ENCODE results near the gene USH2A.
"Not testable (repeated sequence)": the region's sequence is repeated elsewhere in the genome, so short reads cannot be mapped to it uniquely, and the experiment has no call there.

The USH2A gene

DNA sequence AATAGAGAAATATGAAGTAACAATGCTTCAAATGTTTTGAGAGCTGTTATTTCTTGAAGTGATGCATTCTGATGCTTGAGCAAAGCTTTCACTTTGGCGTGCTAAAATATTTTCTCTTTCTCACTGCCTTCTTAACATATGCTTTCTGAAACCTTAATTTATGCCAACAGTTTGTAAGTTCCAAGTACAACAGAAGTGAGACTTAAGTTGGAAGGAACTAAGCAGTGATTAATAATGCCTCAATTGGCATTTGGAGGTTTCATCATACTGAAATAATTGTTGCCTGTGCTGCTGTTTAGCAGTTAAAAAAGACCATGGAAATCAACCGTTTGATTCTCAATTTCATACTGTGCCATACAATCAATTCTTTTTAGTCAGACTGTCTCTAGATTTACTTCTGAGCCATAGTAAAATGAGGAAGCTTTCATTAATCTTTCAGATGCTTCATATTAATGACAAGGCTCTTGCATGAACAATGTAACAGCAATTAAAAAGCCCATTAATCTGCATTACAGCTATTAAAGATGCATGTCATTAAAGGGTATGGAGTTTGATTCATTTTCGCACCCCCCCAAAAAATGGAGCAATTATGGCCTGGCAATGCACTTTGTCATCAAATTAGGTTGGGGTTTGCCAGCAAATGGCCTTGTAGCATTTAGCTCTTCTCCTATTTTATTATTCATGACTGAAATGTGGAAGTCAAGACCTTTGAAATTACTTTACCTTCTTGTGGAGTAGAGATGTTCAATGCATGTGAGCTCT lies 375.3 kb downstream of the USH2A start:
- H3K4me1 Mint-ChIP-seq (ENCODE audit: low read depth): no peaks in the 10 kb centered on the region
- no peak overlapping the region for H3K4me3 Mint-ChIP-seq
- H3K9me3 Mint-ChIP-seq: peaks cover 11% of the 10 kb centered on the region
- no peak for DNase-seq (ENCODE audit: low spot score)
- no peaks in the 10 kb centered on the region for H3K36me3 Mint-ChIP-seq (ENCODE audit: low read depth)
- H3K27ac Mint-ChIP-seq: no peak overlapping the region
- no peaks in the 10 kb centered on the region for H3K27me3 Mint-ChIP-seq (ENCODE audit: low read depth)

DNA sequence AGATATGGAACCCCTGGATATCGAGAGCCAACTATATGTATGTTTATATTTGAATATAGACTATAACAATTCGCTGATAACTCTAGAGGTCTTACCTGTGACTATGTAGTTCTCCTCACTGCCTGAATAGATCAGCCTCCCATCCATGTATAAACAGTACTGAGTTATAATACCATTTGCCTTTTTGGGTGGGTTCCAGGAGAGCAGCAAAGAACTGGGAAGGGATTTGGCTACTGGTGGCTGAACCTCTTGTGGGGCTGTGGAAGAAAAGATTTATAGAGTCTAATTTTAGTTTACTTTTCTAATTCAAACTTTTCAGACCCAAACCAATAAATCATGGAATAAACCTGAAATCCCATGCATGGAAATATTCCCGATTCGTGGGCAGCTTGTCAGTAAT lies 376.9 kb downstream of the USH2A start:
- no peaks in the 10 kb centered on the region for H3K36me3 Mint-ChIP-seq (ENCODE audit: low read depth)
- H3K27me3 Mint-ChIP-seq (ENCODE audit: low read depth): no peaks in the 10 kb centered on the region
- H3K9me3 Mint-ChIP-seq: peaks cover 14% of the 10 kb centered on the region
- no peak for DNase-seq (ENCODE audit: low spot score)
- no peaks in the 10 kb centered on the region for H3K4me1 Mint-ChIP-seq (ENCODE audit: low read depth)
- H3K27ac Mint-ChIP-seq: no peak overlapping the region
- no peak overlapping the region for H3K4me3 Mint-ChIP-seq

DNA sequence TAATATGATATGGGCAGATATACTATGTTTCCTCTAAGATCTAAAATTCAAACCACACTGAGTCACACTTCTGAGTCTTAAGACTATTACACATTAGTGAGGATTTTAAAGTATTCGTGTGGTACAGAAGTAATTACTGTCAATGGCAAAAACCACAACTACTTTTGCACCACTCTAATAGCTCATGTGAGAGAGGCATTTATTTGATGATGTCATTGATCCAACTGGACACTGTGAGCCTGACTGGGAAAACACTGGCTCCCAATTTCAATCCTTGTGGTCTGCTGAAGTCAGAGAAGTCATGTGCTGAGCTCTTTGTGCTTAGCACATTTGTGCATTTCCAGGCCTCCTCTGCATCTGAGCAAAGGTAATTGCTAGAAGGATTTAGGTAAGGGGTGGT lies 377.8 kb downstream of the USH2A start:
- Mint-ChIP-seq H3K4me3 (no peak overlapping the region), H3K36me3 (ENCODE audit: low read depth) (no peaks in the 10 kb centered on the region), H3K9me3 (peaks cover 8% of the 10 kb centered on the region), H3K27me3 (ENCODE audit: low read depth) (no peaks in the 10 kb centered on the region), H3K27ac (no peak overlapping the region), H3K4me1 (ENCODE audit: low read depth) (no peaks in the 10 kb centered on the region)
- DNase-seq (ENCODE audit: low spot score): no peak

DNA sequence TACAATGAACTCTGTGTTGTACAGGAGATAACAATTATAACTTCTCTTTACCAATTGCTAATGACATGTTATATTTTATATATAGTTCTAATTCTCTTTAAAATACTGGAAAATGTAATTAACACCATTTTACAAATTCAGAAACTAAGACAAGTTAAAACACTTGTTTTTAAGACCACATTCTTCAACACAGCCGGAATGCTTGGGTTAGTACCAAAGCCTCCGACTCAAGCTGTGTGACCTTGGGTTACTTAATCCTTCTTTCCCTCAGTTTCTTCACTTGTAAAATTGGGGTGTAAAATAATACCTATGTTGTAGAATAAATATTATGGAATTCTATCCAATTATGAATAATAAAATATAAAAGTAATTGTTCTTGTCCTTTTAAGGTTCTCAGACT lies 378.7 kb downstream of the USH2A start:
- no peaks in the 10 kb centered on the region for H3K4me1 Mint-ChIP-seq (ENCODE audit: low read depth)
- H3K27ac Mint-ChIP-seq: no peak overlapping the region
- H3K36me3 Mint-ChIP-seq (ENCODE audit: low read depth): no peaks in the 10 kb centered on the region
- no peak overlapping the region for H3K4me3 Mint-ChIP-seq
- no peaks in the 10 kb centered on the region for H3K27me3 Mint-ChIP-seq (ENCODE audit: low read depth)
- DNase-seq (ENCODE audit: low spot score): no peak
- H3K9me3 Mint-ChIP-seq: peaks cover 6% of the 10 kb centered on the region

DNA sequence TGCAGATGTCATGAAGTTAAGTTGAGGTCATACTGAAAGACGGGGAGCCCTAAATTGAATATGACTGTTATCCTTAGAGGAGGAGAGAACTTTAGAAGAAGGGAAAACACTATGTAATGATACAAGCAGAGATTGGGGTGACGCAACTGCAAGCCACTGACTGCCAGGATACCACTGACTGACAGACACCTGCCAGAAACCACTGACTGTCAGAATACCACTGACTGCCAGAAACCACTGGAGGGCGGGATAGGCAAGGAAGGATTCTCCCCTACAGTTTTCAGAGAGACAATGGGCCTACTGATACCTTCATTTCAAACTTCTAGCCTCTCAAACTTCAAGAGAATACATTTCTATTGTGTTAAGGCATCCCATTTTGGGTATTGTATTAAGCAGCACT lies 388.7 kb downstream of the USH2A start:
- Mint-ChIP-seq H3K4me1 (ENCODE audit: low read depth) (no peaks in the 10 kb centered on the region), H3K36me3 (ENCODE audit: low read depth) (no peaks in the 10 kb centered on the region), H3K27ac (no peak overlapping the region), H3K27me3 (ENCODE audit: low read depth) (no peaks in the 10 kb centered on the region), H3K4me3 (no peak overlapping the region), H3K9me3 (peaks cover 6% of the 10 kb centered on the region)
- no peak for DNase-seq (ENCODE audit: low spot score)

DNA sequence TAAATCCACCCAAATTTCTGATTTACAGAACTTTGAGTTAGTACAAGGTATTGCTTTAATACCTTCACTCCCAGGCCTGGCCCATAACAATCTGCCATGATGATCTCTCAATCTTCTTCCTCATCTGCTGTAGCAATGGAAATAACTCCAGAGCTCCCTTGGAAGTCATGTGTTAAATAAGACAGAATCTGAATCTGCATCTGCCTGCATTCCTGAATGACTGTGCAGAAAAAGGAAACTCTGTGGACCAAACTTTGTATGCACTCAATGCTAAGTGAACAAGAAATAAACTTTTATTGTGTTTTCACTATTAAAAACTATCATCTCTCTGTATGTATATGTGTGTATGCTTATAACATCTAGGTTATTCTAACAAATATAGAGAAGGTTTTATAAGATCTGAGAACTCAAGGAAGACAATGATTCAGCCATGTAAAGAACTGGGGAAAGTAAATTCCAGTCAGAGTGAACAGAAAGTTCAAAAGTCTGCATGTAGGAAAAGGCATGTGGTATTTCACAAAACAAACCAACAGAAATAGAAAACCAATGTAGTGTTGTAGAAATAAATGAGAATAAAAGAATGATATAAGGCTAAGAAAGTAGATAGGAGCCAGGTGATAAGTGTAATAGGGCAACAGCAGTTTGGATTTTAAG lies 390.2 kb downstream of the USH2A start:
- no peak for DNase-seq (ENCODE audit: low spot score)
- Mint-ChIP-seq H3K4me1 (ENCODE audit: low read depth) (no peaks in the 10 kb centered on the region), H3K9me3 (peaks cover 6% of the 10 kb centered on the region), H3K27me3 (ENCODE audit: low read depth) (no peaks in the 10 kb centered on the region), H3K4me3 (no peak overlapping the region), H3K27ac (no peak overlapping the region), H3K36me3 (ENCODE audit: low read depth) (no peaks in the 10 kb centered on the region)

DNA sequence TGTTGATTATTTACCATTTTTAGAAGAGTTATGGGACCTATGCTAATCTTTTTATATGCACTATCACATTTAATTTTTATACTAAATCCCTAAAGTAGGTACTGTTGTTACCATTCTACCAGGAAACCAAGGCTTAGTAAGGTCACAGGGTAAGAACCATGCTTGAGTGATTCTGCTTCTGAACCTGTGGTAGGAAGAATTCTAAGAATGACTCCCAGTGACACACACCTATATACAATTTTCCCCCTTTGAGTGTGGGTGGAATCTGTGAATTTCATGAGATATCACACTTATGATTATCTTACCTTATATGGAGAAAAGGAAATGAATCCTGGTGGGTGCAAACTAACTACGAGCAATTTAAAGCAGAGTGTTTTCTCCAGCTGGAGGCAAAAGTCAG lies 391.0 kb downstream of the USH2A start:
- Mint-ChIP-seq H3K27me3 (ENCODE audit: low read depth) (no peaks in the 10 kb centered on the region), H3K27ac (no peak overlapping the region), H3K9me3 (no peaks in the 10 kb centered on the region), H3K4me1 (ENCODE audit: low read depth) (no peaks in the 10 kb centered on the region), H3K36me3 (ENCODE audit: low read depth) (no peaks in the 10 kb centered on the region), H3K4me3 (no peak overlapping the region)
- no peak for DNase-seq (ENCODE audit: low spot score)

DNA sequence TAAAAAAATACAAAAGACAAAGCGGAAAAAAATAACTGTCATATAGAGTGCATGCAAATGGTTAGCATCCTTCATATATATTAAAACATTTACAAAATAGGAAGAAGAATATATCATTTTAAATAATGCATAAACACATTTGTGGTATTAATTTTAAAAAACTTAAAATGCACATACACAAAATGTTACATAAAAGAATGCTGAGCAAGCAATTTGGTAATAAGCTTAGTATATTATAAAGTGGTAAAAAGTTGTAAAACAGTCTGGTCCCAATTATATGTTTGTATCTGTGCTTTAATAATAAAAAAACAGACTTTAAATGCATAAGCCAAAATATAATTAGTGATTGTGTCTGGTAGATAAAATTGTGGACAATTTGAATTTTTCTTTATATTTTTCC lies 394.6 kb downstream of the USH2A start:
- H3K27ac Mint-ChIP-seq: no peak overlapping the region
- H3K9me3 Mint-ChIP-seq: peaks cover 4% of the 10 kb centered on the region
- H3K27me3 Mint-ChIP-seq (ENCODE audit: low read depth): no peaks in the 10 kb centered on the region

DNA sequence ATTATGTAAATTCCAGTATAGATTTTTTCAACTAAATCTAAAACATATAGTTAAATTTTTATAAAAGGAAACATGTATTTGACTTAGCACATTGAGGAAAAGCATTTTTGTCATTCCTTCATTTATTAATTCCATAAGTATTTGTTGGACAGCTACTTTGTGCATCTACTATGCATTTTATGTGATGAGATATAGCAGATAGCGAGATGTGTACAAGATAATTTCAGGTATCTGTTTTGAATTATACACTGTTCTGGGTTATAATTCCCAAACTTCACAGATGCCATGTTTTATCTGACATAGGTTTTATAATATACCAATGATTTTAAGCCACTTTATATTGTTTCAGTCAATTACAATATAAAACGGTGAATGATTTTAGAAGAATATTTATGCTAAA lies 398.7 kb downstream of the USH2A start:
- Mint-ChIP-seq H3K9me3 (peaks cover 4% of the 10 kb centered on the region), H3K27me3 (ENCODE audit: low read depth) (no peaks in the 10 kb centered on the region), H3K4me3 (no peak overlapping the region), H3K4me1 (ENCODE audit: low read depth) (no peaks in the 10 kb centered on the region), H3K27ac (no peak overlapping the region), H3K36me3 (ENCODE audit: low read depth) (no peaks in the 10 kb centered on the region)
- no peak for DNase-seq (ENCODE audit: low spot score)

More for the DNA sequence above, 394.6 kb downstream of the USH2A start:
- H3K4me3 Mint-ChIP-seq: no peak overlapping the region
- H3K4me1 Mint-ChIP-seq (ENCODE audit: low read depth): no peaks in the 10 kb centered on the region
- H3K36me3 Mint-ChIP-seq (ENCODE audit: low read depth): no peaks in the 10 kb centered on the region
- DNase-seq (ENCODE audit: low spot score): no peak

DNA sequence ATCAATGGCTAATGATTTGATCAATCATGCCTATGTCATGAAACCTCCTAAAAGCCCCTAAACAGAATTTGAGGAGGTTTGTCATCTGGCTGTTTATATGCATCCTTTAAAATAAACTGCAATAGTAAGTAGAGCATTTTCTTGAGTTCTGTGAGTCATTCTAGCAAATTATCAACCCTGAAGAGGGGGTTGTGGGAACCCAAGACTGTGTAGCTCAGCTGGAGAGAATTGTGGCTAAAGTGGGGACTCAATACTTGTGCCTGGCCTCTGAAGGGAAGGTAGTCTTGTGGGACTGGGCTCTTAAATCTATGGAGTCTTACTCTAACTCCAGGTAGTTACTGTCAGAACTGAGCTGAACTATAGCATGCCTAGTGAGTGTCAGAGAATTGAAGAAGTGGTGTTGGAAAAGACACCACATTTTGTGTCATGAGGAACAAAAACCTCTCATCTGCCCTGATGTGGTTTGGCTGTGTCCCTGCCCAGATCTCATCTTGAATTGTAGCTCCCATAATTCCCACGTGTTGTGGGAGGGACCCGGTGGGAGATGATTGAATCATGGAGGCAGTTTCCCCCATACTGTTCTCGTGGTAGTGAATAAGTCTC lies 402.4 kb downstream of the USH2A start:
- no peak overlapping the region for H3K4me3 Mint-ChIP-seq
- no peaks in the 10 kb centered on the region for H3K27me3 Mint-ChIP-seq (ENCODE audit: low read depth)
- H3K36me3 Mint-ChIP-seq (ENCODE audit: low read depth): no peaks in the 10 kb centered on the region
- H3K4me1 Mint-ChIP-seq (ENCODE audit: low read depth): no peaks in the 10 kb centered on the region
- no peak for DNase-seq (ENCODE audit: low spot score)
- H3K27ac Mint-ChIP-seq: no peak overlapping the region
- no peaks in the 10 kb centered on the region for H3K9me3 Mint-ChIP-seq

DNA sequence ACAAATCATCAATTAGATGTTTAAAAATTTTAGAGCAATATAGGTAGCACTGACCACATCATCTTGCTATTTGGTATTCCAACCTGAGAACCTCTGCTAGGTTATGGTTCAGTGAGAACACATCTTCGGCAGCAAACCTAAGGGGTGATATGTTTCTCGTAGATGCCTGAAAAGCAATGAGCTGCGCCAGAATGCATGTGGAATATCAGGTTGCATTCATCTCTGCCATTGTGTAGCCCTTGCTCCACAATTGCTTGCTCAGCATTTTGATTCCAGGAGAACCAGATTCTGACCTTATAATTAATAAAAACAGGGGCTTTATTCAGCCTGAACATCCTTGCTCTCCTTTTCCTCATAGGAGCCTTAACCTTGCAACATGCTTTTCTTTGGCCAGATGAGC lies 408.1 kb downstream of the USH2A start:
- Mint-ChIP-seq H3K9me3 (peaks cover 3% of the 10 kb centered on the region), H3K4me1 (ENCODE audit: low read depth) (no peaks in the 10 kb centered on the region), H3K27ac (no peak overlapping the region), H3K4me3 (no peak overlapping the region), H3K27me3 (ENCODE audit: low read depth) (no peaks in the 10 kb centered on the region), H3K36me3 (ENCODE audit: low read depth) (no peaks in the 10 kb centered on the region)
- DNase-seq (ENCODE audit: low spot score): no peak

DNA sequence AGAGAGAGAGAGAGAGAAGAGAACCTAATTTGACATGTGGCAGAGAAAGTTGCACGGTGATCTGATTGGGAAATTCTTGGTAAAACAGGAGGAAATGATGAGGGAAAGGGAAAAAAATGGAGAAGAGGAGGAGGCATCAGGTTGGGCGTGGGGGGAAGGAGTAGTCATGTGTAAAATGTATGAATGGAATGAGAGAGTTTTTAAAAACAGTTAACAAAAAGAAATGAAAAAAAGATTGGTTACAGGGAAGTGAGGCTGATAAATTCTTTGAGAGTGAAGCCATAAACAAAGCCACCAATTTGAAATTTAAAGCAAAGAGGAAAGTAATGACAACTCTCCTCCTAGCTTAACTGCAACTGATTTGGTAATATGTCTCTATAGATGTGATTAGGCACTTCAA lies 409.2 kb downstream of the USH2A start:
- H3K4me1 Mint-ChIP-seq (ENCODE audit: low read depth): no peaks in the 10 kb centered on the region
- H3K4me3 Mint-ChIP-seq: no peak overlapping the region
- H3K27ac Mint-ChIP-seq: no peak overlapping the region
- H3K9me3 Mint-ChIP-seq: peaks cover 3% of the 10 kb centered on the region
- no peak for DNase-seq (ENCODE audit: low spot score)
- H3K27me3 Mint-ChIP-seq (ENCODE audit: low read depth): no peaks in the 10 kb centered on the region
- H3K36me3 Mint-ChIP-seq (ENCODE audit: low read depth): no peaks in the 10 kb centered on the region

DNA sequence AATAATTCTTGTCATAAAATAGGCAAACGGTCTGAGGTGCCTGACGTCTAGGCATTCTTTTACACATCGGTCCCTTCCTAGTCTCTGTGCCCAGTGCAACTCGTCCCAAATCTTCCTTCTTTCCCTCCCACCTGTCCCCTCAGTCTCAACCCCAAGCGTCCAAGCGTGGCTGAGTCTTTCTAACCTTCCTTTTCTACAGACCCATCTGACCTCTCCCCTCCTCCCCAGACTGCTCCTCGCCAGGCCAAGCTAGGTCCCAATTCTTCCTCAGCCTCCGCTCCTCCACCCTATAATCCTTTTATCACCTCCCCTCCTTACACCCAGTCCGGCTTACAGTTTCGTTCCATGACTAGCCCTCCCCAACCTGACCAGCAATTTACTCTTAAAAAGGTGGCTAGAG lies 413.8 kb downstream of the USH2A start:
- H3K27me3 Mint-ChIP-seq (ENCODE audit: low read depth); DNase-seq (ENCODE audit: low spot score); H3K36me3 Mint-ChIP-seq (ENCODE audit: low read depth); H3K9me3 Mint-ChIP-seq; H3K4me3 Mint-ChIP-seq; H3K4me1 Mint-ChIP-seq (ENCODE audit: low read depth); H3K27ac Mint-ChIP-seq: not testable (repeated sequence)

DNA sequence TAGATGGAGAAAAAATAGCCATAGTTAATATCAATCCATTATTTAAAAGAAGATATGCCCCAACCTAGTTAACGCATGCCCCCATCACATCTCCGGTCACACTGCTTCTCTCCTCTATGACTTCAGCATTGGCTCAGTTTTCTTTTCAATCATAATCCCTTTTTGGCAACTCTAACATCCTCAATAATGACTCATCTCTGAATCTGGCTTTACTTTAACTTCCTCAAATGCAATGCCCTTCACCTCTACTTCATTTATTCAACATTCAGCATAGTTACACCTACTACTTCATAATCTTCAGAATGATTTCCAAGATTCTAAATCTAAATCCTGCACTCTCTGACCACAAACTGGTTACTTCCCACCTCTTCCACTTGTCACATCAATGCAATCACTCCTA lies 417.3 kb downstream of the USH2A start:
- Mint-ChIP-seq H3K4me3 (no peak overlapping the region), H3K27ac (no peak overlapping the region), H3K27me3 (ENCODE audit: low read depth) (no peaks in the 10 kb centered on the region), H3K4me1 (ENCODE audit: low read depth) (no peaks in the 10 kb centered on the region), H3K36me3 (ENCODE audit: low read depth) (no peaks in the 10 kb centered on the region), H3K9me3 (no peaks in the 10 kb centered on the region)
- DNase-seq (ENCODE audit: low spot score): no peak

Measured in T-helper 2 cell treated with Interferon-gamma antibody and Interleukin-4, amounts not matched to agents 5 μg/mL and 100 μg/mL, for 36 hours (primary cell).